HepG2 (cell line): Measurements from ENCODE around the gene SPINT4. TPM values are rescaled to one million over a fixed set of nuclear protein-coding genes. Genes with fewer than 3 reads are reported as not detected.

Experiments
- DNMT3B ChIP-seq: conservative IDR thresholded peaks from 2 replicates; pipeline ENCODE4 v1.6.1; 2016; ENCODE audit warnings: missing biosample characterization, control low read depth
- FOXA1 ChIP-seq, 2 experiments: fragments of 450-650 bp in 1 of 2; sonication (generic) in 1 of 2; formaldehyde crosslinking in 1 of 2; IDR thresholded peaks; 2 replicates each; pipeline versions ENCODE4 v1.4.0 to v1.6.1; 2016 to 2020; ENCODE audit warnings: missing genetic modification reagents in 1 of 2
- FOXK1 ChIP-seq: sonication (generic); formaldehyde crosslinking; IDR thresholded peaks from 2 replicates; pipeline ENCODE4 v1.4.0; 2020; ENCODE audit warnings: low read depth, missing genetic modification reagents, borderline replicate concordance
- FUBP1 ChIP-seq: sonication (generic); formaldehyde crosslinking; IDR thresholded peaks from 2 replicates; pipeline ENCODE4 v1.5.1; 2020; ENCODE audit warnings: missing genetic modification reagents, mild to moderate bottlenecking, borderline replicate concordance
- HBP1 ChIP-seq: IDR thresholded peaks from 2 replicates; pipeline ENCODE4 v1.6.1; 2016; ENCODE audit warnings: low read depth, control low read depth
- HOXA3 ChIP-seq: sonication (generic); formaldehyde crosslinking; IDR thresholded peaks from 2 replicates; pipeline ENCODE4 v1.5.0; 2020; ENCODE audit warnings: missing genetic modification reagents
- KAT8 ChIP-seq: IDR thresholded peaks from 2 replicates; pipeline ENCODE4 v1.6.1; 2016; ENCODE audit warnings: missing genetic modification reagents, missing compliant biosample characterization
- RAD21 ChIP-seq: fragments of 450-650 bp; formaldehyde crosslinking; IDR thresholded peaks from 2 replicates; pipeline ENCODE4 v1.5.0; 2020; ENCODE audit warnings: mild to moderate bottlenecking
- SALL1 ChIP-seq: sonication (generic); formaldehyde crosslinking; IDR thresholded peaks from 2 replicates; pipeline ENCODE4 v1.8.0; 2022; ENCODE audit warnings: mild to moderate bottlenecking, missing genetic modification reagents
- SOX5 ChIP-seq: IDR thresholded peaks from 2 replicates; pipeline ENCODE4 v1.6.1; 2016; ENCODE audit warnings: borderline replicate concordance
- SP140L ChIP-seq: sonication (generic); formaldehyde crosslinking; IDR thresholded peaks from 2 replicates; pipeline ENCODE4 v1.4.0; 2020; ENCODE audit warnings: missing genetic modification reagents, borderline replicate concordance
- TRAFD1 ChIP-seq: sonication (generic); formaldehyde crosslinking; IDR thresholded peaks from 2 replicates; pipeline ENCODE4 v1.5.1; 2020; ENCODE audit warnings: missing genetic modification reagents, mild to moderate bottlenecking, borderline replicate concordance
- ZFP41 ChIP-seq: sonication (generic); formaldehyde crosslinking; IDR thresholded peaks from 2 replicates; pipeline ENCODE4 v1.4.0; 2020; ENCODE audit warnings: mild to moderate bottlenecking, missing genetic modification reagents, borderline replicate concordance
- ZMYM4 ChIP-seq: sonication (generic); formaldehyde crosslinking; IDR thresholded peaks from 2 replicates; pipeline ENCODE4 v1.8.1; 2023; ENCODE audit warnings: mild to moderate bottlenecking, missing genetic modification reagents
- ZNF136 ChIP-seq: sonication (generic); formaldehyde crosslinking; IDR thresholded peaks from 2 replicates; pipeline ENCODE4 v1.8.1; 2022; ENCODE audit warnings: low read depth, mild to moderate bottlenecking, moderate library complexity, missing genetic modification reagents
- ZNF256 ChIP-seq: sonication (generic); formaldehyde crosslinking; conservative IDR thresholded peaks from 2 replicates; pipeline ENCODE4 v1.4.0; 2020; ENCODE audit warnings: missing genetic modification reagents
- ZNF317 ChIP-seq: sonication (generic); formaldehyde crosslinking; IDR thresholded peaks from 2 replicates; pipeline ENCODE4 v1.5.0; 2020; ENCODE audit warnings: mild to moderate bottlenecking, missing genetic modification reagents
- ZNF720 ChIP-seq: sonication (generic); formaldehyde crosslinking; IDR thresholded peaks from 2 replicates; pipeline ENCODE4 v1.4.0; 2020; ENCODE audit warnings: missing genetic modification reagents
- ZNF782 ChIP-seq: sonication (generic); formaldehyde crosslinking; IDR thresholded peaks from 2 replicates; pipeline ENCODE4 v1.4.0; 2020; ENCODE audit warnings: missing genetic modification reagents, mild to moderate bottlenecking, borderline replicate concordance
- polyA plus RNA-seq, 8 experiments: library from polyadenylated mRNA; depleted of rRNA in 3 of 8; stranded (reverse) in 7 of 8; unstranded in 1 of 8; fragments of >200 nt; fragmentation: Illumina TruSeq in 4 of 8; extraction: Trizol in 4 of 8; gene quantifications; 2 replicates each; pipeline versions ENCODE4 v1.2.1 to v1.2.3, GENCODE V29; 2011 to 2016; ENCODE audit warnings: low read depth in 4 of 8, missing spikeins in 1 of 8, mixed read lengths in 1 of 8; ENCODE audit not compliant: insufficient read depth in 1 of 8
- total RNA-seq, 5 experiments: library from RNA; depleted of rRNA; stranded (reverse); fragments of >200 nt; fragmentation: Illumina TruSeq; extraction: Trizol; gene quantifications; 2 replicates each; pipeline ENCODE4 v1.2.3, GENCODE V29; 2016; ENCODE audit warnings: low read depth in 1 of 5
- TF ChIP-seq, protein P1 (sequence below): sonication (generic); formaldehyde crosslinking; IDR thresholded peaks from 2 replicates; pipeline ENCODE4 v1.4.0; 2020; ENCODE audit warnings: missing genetic modification reagents
- TF ChIP-seq, protein P2 (sequence below): sonication (generic); formaldehyde crosslinking; IDR thresholded peaks from 2 replicates; pipeline ENCODE4 v1.4.0; 2020; ENCODE audit warnings: missing genetic modification reagents; ENCODE audit errors: not compliant biosample characterization

Gene SPINT4
- total and polyA plus RNA-seq, 2 of the 13 experiments (the other 11 are each of a cell fraction or from before 2014, with no cell fraction given), result not detected

GRCh38 chr20:45771182-45771759, 49.1 kb downstream of the SPINT4 start (continued):
- TF ChIP-seq ZNF256 (CRISPR knock-in tag), result 0 out of 2 replicates have a peak, but pooled peaks have one; percentile 53
- no peak for TF ChIP-seq ZNF317
- peak; percentile 94; the same call in 1 of the 2 replicates for TF ChIP-seq FOXK1 (CRISPR knock-in tag)
- peak; percentile 81; the same call in 1 of the 2 replicates for TF ChIP-seq SP140L (CRISPR knock-in tag)
- no peak for TF ChIP-seq ZNF720
- TF ChIP-seq, protein P1, sequence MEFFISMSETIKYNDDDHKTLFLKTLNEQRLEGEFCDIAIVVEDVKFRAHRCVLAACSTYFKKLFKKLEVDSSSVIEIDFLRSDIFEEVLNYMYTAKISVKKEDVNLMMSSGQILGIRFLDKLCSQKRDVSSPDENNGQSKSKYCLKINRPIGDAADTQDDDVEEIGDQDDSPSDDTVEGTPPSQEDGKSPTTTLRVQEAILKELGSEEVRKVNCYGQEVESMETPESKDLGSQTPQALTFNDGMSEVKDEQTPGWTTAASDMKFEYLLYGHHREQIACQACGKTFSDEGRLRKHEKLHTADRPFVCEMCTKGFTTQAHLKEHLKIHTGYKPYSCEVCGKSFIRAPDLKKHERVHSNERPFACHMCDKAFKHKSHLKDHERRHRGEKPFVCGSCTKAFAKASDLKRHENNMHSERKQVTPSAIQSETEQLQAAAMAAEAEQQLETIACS, result no peak
- TF ChIP-seq ZMYM4 (CRISPR knock-in tag), result 0 out of 2 replicates have a peak, but pooled peaks have one; percentile 36
- 0 out of 2 replicates have a peak, but pooled peaks have one; percentile 14 for TF ChIP-seq SOX5 (CRISPR knock-in tag)
- peak; percentile 63 for TF ChIP-seq KAT8 (CRISPR knock-in tag)
- TF ChIP-seq TRAFD1, result 0 out of 2 replicates have a peak, but pooled peaks have one; percentile 20
- TF ChIP-seq FOXA1 (IDR thresholded peaks at IDR 0.05), result no peak
- peak; percentile 81 for TF ChIP-seq FOXA1 (CRISPR knock-in tag; IDR thresholded peaks at IDR 0.05)
- peak; percentile 67; the same call in 1 of the 2 replicates for TF ChIP-seq ZNF136 (CRISPR knock-in tag)
- TF ChIP-seq DNMT3B (CRISPR knock-in tag), result 0 out of 2 replicates have a peak, but pooled peaks have one; percentile 61
- TF ChIP-seq HBP1 (CRISPR knock-in tag), result no peak; the same call in 1 of the 2 replicates
- peak; percentile 25; the same call in 1 of the 2 replicates for TF ChIP-seq HOXA3 (CRISPR knock-in tag)
- no peak for TF ChIP-seq ZNF782 (CRISPR knock-in tag)
- 0 out of 2 replicates have a peak, but pooled peaks have one; percentile 32 for TF ChIP-seq ZFP41 (CRISPR knock-in tag)
- peak; percentile 92; the same call in 1 of the 2 replicates for TF ChIP-seq FUBP1 (CRISPR knock-in tag)
- peak; percentile 99 for TF ChIP-seq RAD21 (CRISPR knock-in tag)
- TF ChIP-seq SALL1 (CRISPR knock-in tag), result peak; percentile 36
- TF ChIP-seq, protein P2, sequence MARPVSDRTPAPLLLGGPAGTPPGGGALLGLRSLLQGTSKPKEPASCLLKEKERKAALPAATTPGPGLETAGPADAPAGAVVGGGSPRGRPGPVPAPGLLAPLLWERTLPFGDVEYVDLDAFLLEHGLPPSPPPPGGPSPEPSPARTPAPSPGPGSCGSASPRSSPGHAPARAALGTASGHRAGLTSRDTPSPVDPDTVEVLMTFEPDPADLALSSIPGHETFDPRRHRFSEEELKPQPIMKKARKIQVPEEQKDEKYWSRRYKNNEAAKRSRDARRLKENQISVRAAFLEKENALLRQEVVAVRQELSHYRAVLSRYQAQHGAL (CRISPR knock-in tag), result peak; percentile 68
